ENCODE data around the gene LRRC57.

DNA sequence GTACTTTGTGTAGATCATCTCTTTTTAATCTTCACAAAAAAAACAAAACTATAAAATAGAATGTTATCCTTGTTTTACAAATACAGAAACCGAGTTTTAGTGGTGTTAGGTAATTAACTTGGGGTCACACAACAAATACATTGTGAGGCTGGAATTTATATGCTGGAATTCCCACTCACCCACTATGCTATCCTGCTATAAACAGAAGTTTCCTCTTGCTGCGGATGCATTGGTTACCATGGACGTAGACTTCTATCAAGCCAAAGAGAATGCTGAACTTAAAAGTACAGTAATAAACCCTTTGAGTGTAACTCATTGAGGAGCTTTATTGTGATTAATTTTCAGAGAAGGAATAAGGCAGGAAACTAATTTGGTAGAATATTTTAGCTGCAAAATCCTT, 44.0 kb downstream of the LRRC57 start:
- TF ChIP-seq, protein P1, sequence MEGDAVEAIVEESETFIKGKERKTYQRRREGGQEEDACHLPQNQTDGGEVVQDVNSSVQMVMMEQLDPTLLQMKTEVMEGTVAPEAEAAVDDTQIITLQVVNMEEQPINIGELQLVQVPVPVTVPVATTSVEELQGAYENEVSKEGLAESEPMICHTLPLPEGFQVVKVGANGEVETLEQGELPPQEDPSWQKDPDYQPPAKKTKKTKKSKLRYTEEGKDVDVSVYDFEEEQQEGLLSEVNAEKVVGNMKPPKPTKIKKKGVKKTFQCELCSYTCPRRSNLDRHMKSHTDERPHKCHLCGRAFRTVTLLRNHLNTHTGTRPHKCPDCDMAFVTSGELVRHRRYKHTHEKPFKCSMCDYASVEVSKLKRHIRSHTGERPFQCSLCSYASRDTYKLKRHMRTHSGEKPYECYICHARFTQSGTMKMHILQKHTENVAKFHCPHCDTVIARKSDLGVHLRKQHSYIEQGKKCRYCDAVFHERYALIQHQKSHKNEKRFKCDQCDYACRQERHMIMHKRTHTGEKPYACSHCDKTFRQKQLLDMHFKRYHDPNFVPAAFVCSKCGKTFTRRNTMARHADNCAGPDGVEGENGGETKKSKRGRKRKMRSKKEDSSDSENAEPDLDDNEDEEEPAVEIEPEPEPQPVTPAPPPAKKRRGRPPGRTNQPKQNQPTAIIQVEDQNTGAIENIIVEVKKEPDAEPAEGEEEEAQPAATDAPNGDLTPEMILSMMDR (IDR thresholded peaks at IDR 0.05), result no peak
- TF ChIP-seq POLR2A (IDR thresholded peaks at IDR 0.05), result no peak

Measured in right lobe of liver (tissue), 4 donors.